HuH-7.5 (cell line): ENCODE results near the gene FHIP2A.
A peak's percentile ranks its signal among the peaks of the same experiment; 100 is the strongest.
"Not testable (repeated sequence)": the region's sequence is repeated elsewhere in the genome, so short reads cannot be mapped to it uniquely, and the experiment has no call there.

Source experiments
- DNase-seq: peaks from one replicate; pipeline ENCODE4 v3.0.0; 2011; ENCODE audit warnings: low spot score

Gene FHIP2A

GRCh38 chr10:114815791-114816190, 5.8 kb upstream of the FHIP2A start:
- DNase-seq = no peak

DNA sequence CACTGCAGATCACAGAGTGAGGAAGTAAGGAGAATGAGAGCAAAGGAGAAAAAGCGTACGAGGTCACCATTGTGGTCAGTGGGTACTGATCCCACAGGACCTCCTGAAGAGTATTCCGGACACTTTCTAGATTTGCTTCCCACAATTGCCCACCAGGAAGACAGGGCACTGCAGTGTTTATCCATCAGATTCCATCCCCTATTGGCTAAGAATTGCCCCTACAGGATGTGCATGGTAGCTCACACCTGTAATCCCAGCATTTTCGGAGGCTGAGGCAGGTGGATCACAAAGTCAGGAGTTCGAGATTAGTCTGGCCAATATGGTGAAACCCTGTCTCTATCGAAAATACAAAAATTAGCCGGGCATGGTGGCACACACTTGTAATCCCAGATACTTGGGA, 5.3 kb upstream of the FHIP2A start:
- DNase-seq = no peak

GRCh38 chr10:114819322-114819721, 2.3 kb upstream of the FHIP2A start:
- no peak for DNase-seq

- peak; percentile 38 for DNase-seq
These were observed 399 bp downstream of the FHIP2A start for GRCh38 chr10:114821915-114822443.

- DNase-seq = no peak
These were observed 980 bp downstream of the FHIP2A start for GRCh38 chr10:114822444-114823076.

- no peak for DNase-seq
These were observed 1.5 kb downstream of the FHIP2A start for GRCh38 chr10:114823077-114823463.

- no peak for DNase-seq
These were observed 2.8 kb downstream of the FHIP2A start for GRCh38 chr10:114824391-114824790.

- no peak for DNase-seq
These were observed 4.1 kb downstream of the FHIP2A start for GRCh38 chr10:114825513-114826253.

- DNase-seq = no peak
These were observed 7.8 kb downstream of the FHIP2A start for GRCh38 chr10:114829160-114829909.

- DNase-seq = no peak
These were observed 9.7 kb downstream of the FHIP2A start for GRCh38 chr10:114831186-114831867.

- DNase-seq = no peak
These were observed 16.1 kb downstream of the FHIP2A start for GRCh38 chr10:114837690-114838089.

DNA sequence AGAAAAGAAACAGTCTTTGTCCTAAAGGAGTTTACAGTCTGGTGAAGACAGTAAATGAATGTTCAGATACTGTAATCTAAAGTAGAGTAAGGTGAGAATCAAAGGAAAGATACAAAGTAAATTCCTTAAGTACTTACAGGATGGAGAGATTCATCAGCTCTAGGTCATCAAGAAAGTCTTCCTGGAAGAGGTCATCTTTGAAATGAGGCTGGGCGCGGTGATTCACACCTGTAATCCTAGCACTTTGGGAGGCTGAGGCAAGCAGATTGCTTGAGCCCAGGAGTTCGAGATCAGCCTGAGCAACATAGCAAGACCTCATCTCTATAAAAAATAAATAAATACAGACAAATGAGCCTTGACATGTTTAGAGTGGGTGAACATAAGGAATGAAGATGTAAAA, 18.3 kb downstream of the FHIP2A start:
- no peak for DNase-seq

DNA sequence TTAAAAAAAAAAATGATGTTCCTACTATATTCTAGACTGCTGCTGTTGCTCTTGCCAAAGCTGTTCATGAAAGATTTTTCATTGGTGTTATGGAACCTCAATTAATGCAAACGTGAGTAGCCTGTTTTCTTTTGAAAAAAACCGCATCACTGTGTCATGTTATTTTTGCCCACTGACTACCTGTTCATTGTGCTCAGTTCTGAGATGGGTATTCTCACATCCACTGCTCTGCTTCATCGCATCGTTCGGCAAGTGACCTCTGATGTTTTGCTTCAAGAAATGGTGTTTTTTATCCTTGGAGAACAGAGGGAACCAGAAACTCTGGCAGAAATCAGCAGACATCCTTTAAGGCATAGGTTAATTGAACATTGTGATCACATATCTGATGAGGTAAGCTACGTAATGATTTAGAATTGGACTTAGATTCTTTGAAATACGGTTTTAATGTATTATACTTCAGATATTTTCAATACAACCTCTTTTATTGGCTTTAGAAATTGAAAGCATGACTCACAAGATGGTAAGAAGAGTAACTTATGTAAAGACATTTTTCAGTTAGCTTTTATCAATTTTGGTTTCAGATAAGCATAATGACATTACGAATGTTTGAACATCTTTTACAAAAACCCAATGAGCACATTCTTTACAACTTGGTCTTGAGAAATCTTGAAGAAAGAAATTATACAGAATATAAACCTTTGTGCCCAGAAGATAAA, 24.6 kb downstream of the FHIP2A start:
- DNase-seq = no peak

GRCh38 chr10:114847517-114847916, 25.9 kb downstream of the FHIP2A start:
- DNase-seq = not testable (repeated sequence)

GRCh38 chr10:114849674-114850073, 28.1 kb downstream of the FHIP2A start:
- no peak for DNase-seq

DNA sequence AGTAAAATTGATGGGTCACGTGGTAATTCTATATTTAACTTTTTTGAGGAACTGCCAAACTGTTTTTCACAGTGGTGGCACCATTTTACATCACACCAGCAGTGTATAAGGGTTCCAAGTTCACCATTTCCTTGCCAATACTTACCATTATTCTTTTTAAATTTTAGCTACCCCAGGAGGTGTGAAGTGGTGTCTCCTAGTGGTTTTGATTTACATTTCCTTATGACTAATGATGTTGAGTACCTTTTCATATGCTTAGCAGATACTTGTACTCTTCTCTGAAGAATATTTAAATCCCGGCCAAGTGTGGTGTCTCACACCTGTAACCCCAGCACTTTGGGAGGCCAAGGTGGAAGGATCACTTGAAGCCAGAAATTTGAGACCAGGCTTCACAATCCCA, 28.5 kb downstream of the FHIP2A start:
- no peak for DNase-seq

GRCh38 chr10:114851336-114851735, 29.8 kb downstream of the FHIP2A start:
- no peak for DNase-seq

DNA sequence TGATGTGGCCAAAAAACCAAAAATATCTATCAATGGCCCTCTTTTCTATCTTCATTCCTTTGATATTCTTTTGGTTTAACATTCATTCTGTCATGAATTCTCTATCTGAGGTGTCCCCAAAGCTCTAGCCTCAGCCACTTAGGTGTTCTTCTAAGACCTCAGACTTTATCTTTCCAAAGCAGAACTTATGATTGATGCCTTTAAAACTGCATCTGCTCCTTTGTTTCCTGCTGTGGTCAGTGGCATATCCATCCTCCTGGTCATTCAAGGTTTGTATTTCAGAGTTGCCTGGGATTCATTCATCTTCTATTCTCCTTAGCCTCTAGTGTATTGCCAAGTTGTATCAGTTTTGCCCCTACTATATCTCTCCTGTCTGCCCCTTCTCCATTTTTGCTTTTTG, 30.6 kb downstream of the FHIP2A start:
- DNase-seq = no peak

DNA sequence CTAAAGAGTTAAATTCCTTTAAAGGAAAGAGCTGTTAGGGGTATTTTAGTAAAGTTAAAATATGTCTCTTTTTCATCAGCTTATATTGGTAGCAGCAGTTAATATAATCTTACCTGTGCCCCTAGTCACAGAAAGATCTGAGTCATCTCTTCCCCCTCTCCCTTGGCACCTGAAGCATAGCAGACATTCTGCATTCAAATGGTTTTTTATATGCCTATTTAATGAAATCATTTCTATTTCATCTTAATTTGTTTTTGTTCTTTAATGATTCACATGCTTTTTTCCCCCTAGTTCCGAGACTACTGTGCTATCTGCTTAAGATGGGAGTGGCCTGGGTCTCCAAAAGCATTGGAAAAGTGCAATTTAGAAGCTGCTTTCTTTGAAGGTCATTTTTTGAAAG, 33.3 kb downstream of the FHIP2A start:
- no peak for DNase-seq

DNA sequence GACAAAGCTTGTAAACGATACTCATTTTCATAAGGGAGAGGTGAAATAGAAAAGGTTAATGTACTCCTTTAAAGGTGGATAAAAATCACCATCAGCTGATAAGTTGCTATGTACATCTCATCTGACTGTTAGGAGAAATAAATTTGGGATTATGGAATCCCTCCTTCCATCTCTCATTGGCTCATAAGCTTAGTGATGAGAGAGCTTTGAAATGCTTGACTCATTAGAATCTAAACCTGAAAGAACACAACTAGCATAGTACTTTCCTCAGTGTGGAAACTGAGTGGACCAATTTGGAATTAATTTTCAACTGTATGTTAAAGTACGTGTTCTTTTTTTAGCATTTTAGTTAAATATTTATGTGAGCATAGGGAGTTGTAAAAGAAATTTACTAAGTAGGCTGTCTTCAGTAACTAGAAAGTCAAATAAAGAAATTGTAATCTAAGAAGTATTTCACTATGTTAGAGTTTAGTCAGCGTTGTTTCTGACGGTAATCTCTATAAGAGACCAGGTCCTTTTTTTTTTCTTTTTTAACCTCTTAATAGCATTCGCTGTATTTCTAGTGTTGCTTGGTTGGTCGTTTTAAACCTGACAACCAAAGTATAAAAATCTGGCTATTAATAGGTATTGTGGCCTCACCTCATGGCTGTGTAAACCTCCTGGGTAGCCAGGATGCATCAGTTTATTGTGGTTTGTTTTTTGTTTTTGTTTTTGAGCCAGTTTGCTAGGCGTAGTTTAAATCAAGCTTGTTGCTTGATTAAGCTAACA, 34.4 kb downstream of the FHIP2A start:
- no peak for DNase-seq
